K562 (cell line): ENCODE data around the gene NUAK2. TPM values are rescaled to one million over a fixed set of nuclear protein-coding genes. Genes with fewer than 3 reads are reported as not detected.

Experiments
- ARID3B ChIP-seq: fragments of 250-450 bp; sonication (Bioruptor Pico); IDR thresholded peaks from 2 replicates; pipeline ENCODE4 v1.4.0; 2020; ENCODE audit warnings: borderline replicate concordance
- CBX1 ChIP-seq: sonication (generic); IDR thresholded peaks from 2 replicates; pipeline ENCODE4 v1.6.1; 2016; ENCODE audit warnings: antibody characterized with exemption, low read depth, mild to moderate bottlenecking
- COPS2 ChIP-seq: fragments of 450-650 bp; conservative IDR thresholded peaks from 2 replicates; pipeline ENCODE4 v1.6.1; 2016; ENCODE audit warnings: mild to moderate bottlenecking, moderate library complexity
- CTBP1 ChIP-seq: fragments of 450-650 bp; IDR thresholded peaks from 2 replicates; pipeline ENCODE4 v1.6.1; 2016; ENCODE audit warnings: borderline replicate concordance
- CXXC5 ChIP-seq: fragments of 250-450 bp; sonication (Bioruptor Pico); IDR thresholded peaks from 2 replicates; pipeline ENCODE4 v1.8.0; 2022; ENCODE audit warnings: inconsistent platforms, mild to moderate bottlenecking, moderate library complexity
- DACH1 ChIP-seq: fragments of 450-650 bp; IDR thresholded peaks from 2 replicates; pipeline ENCODE4 v1.6.1; 2018; ENCODE audit not compliant: partially characterized antibody
- DPF2 ChIP-seq: fragments of 450-650 bp; IDR thresholded peaks from 2 replicates; pipeline ENCODE4 v1.6.1; 2016
- EP300 ChIP-seq: IDR thresholded peaks from 2 replicates; pipeline ENCODE4 v1.6.1; 2012; ENCODE audit warnings: low read length, improper control_type of control experiment
- GATA2 ChIP-seq: sonication (generic); formaldehyde crosslinking; IDR thresholded peaks from 2 replicates; pipeline ENCODE4 v1.4.0; 2020; ENCODE audit warnings: mild to moderate bottlenecking, missing genetic modification reagents
- KDM4B ChIP-seq, 2 experiments: fragments of 450-650 bp in 1 of 2; sonication (generic) in 1 of 2; IDR thresholded peaks; 2 replicates each; pipeline ENCODE4 v1.6.1; 2016 to 2017; ENCODE audit warnings: borderline replicate concordance in 2 of 2, antibody characterized with exemption in 1 of 2, low read depth in 1 of 2, mild to moderate bottlenecking in 1 of 2
- MAZ ChIP-seq, 2 experiments: fragments of 450-650 bp in 1 of 2; sonication (generic) in 1 of 2; formaldehyde crosslinking; IDR thresholded peaks in 1 of 2; conservative IDR thresholded peaks in 1 of 2; 2 replicates each; pipeline versions ENCODE4 v1.4.0 to v1.5.0; 2020; ENCODE audit warnings: mild to moderate bottlenecking in 1 of 2, missing genetic modification reagents in 1 of 2
- POLR2H ChIP-seq: IDR thresholded peaks from 2 replicates; pipeline ENCODE4 v1.6.1; 2016; ENCODE audit warnings: missing genetic modification characterization, low read depth, mild to moderate bottlenecking, control low read depth, missing compliant biosample characterization, moderate library complexity
- RHOXF2B ChIP-seq: fragments of 250-450 bp; sonication (Bioruptor Pico); conservative IDR thresholded peaks from 2 replicates; pipeline ENCODE4 v1.5.1; 2021
- TBP ChIP-seq: optimal IDR thresholded peaks from 2 replicates; pipeline ENCODE3; 2011; ENCODE audit warnings: low read depth, low read length, improper control_type of control experiment
- TRIM25 ChIP-seq: fragments of 450-650 bp; IDR thresholded peaks from 2 replicates; pipeline ENCODE4 v1.7.0; 2016; ENCODE audit warnings: borderline replicate concordance
- USF1 ChIP-seq: sonication (generic); formaldehyde crosslinking; IDR thresholded peaks from 2 replicates; pipeline ENCODE4 v1.9.0; 2022; ENCODE audit warnings: mild to moderate bottlenecking, missing genetic modification reagents
- ZMIZ1 ChIP-seq, 2 experiments: fragments of 150-350 bp in 1 of 2; IDR thresholded peaks; 2 replicates each; pipeline ENCODE4 v1.6.1; 2012 to 2016; ENCODE audit warnings: low read depth in 2 of 2, low read length in 2 of 2, mild to moderate bottlenecking in 1 of 2, moderate library complexity in 1 of 2
- ZNF134 ChIP-seq: fragments of 250-450 bp; sonication (Bioruptor Pico); conservative IDR thresholded peaks from 2 replicates; pipeline ENCODE4 v1.4.0; 2020
- ZNF165 ChIP-seq: fragments of 250-450 bp; sonication (Bioruptor Pico); IDR thresholded peaks from 2 replicates; pipeline ENCODE4 v1.4.0; 2020; ENCODE audit warnings: borderline replicate concordance
- ZNF263 ChIP-seq: sonication (generic); formaldehyde crosslinking; IDR thresholded peaks from 2 replicates; pipeline ENCODE4 v1.8.0; 2022; ENCODE audit warnings: mild to moderate bottlenecking, missing genetic modification reagents, borderline replicate concordance
- ZNF766 ChIP-seq: fragments of 200-800 bp; sonication (Bioruptor generic); conservative IDR thresholded peaks from 2 replicates; pipeline ENCODE4 v1.6.1; 2016; ENCODE audit warnings: missing genetic modification characterization, missing compliant biosample characterization
- polyA plus RNA-seq, 8 experiments: library from polyadenylated mRNA; depleted of rRNA in 4 of 8; stranded (reverse) in 5 of 8; unstranded in 3 of 8; fragments of >200 nt; fragmentation: Nextera tagmentation in 2 of 8; fragmentation: Illumina TruSeq in 1 of 8; extraction: Ambion mirVana in 2 of 8; extraction: Trizol in 1 of 8; gene quantifications; 2 replicates each; pipeline versions ENCODE4 v1.2.1 to v1.2.3, GENCODE V29; 2011 to 2014; ENCODE audit warnings: inconsistent platforms in 1 of 8, missing spikeins in 1 of 8
- total RNA-seq, 7 experiments: library from RNA; depleted of rRNA in 6 of 7; stranded (reverse); fragments of >200 nt in 6 of 7; fragmentation: Illumina TruSeq in 2 of 7; extraction: Trizol in 2 of 7; gene quantifications; 2 replicates each; pipeline versions ENCODE4 v1.2.1 to v1.2.3, GENCODE V29; 2011 to 2021; ENCODE audit warnings: low replicate concordance in 1 of 7

The NUAK2 gene
- total and polyA plus RNA-seq, 9 of the 15 experiments (the other 6 are each of a cell fraction or from before 2014, with no cell fraction given) = 0.04 to 0.44 (median 0.14) TPM

GRCh38 chr1:205326812-205327466 lies 5.4 kb upstream of the NUAK2 start (continued):
- no peak for TF ChIP-seq TRIM25
- TF ChIP-seq CXXC5 (CRISPR knock-in tag) = peak; percentile 55; the same call in 1 of the 2 replicates
- TF ChIP-seq RHOXF2B (CRISPR knock-in tag) = 0 out of 2 replicates have a peak, but pooled peaks have one; percentile 38
- TF ChIP-seq ARID3B (CRISPR knock-in tag) = no peak
- TF ChIP-seq TBP = no peak
- TF ChIP-seq GATA2 (CRISPR knock-in tag) = peak; percentile 86
- no peak for TF ChIP-seq COPS2
- TF ChIP-seq KDM4B (IDR thresholded peaks at IDR 0.05; ENCODE audit: borderline replicate concordance in 2 of 2, low read depth in 1 of 2) = no peak
- no peak for TF ChIP-seq CBX1
- no peak for TF ChIP-seq POLR2H
- 0 out of 2 replicates have a peak, but pooled peaks have one; percentile 21 for TF ChIP-seq ZNF134 (CRISPR knock-in tag)
- peak in 1 of 2 experiments; percentile 79; a peak in 2 of 4 replicates for TF ChIP-seq MAZ (CRISPR knock-in tag; conservative IDR thresholded peaks at IDR 0.05 in 1 of 2, IDR thresholded peaks at IDR 0.05 in 1 of 2)
- TF ChIP-seq EP300 = peak; percentile 66
- no peak for TF ChIP-seq DACH1
- TF ChIP-seq ZNF263 (CRISPR knock-in tag) = peak; percentile 56; the same call in 1 of the 2 replicates
- 0 out of 4 replicates have a peak, but pooled peaks of 1 of the 2 experiments have one; percentile 59 for TF ChIP-seq ZMIZ1 (IDR thresholded peaks at IDR 0.05; ENCODE audit: low read depth in 2 of 2, low read length in 2 of 2)
- TF ChIP-seq USF1 (CRISPR knock-in tag) = no peak
- TF ChIP-seq CTBP1 = peak; percentile 67; the same call in 1 of the 2 replicates
- TF ChIP-seq DPF2 = peak; percentile 48; the same call in 1 of the 2 replicates
- TF ChIP-seq ZNF766 = peak; percentile 67
- TF ChIP-seq ZNF165 (CRISPR knock-in tag) = no peak
